Activated CD4-positive, alpha-beta memory T cell treated with anti-CD3 and anti-CD28 coated beads for 36 hours (primary cell): ENCODE data around the gene NEGR1. TPM values are rescaled to one million over a fixed set of nuclear protein-coding genes. Genes with fewer than 3 reads are reported as not detected.

ENCODE experiments used
- CTCF ChIA-PET: fragments of 350-600 bp; sonication (Branson Sonifier 250); formaldehyde crosslinking; loops from one replicate; lab custom pipeline; 2021; ENCODE audit warnings: antibody characterized with exemption, inconsistent platforms; lab: Charles Lee
- POLR2A ChIA-PET: fragments of 350-600 bp; sonication (Branson Sonifier 250); formaldehyde crosslinking; loops from one replicate; lab custom pipeline; 2021; ENCODE audit warnings: antibody characterized with exemption; lab: Charles Lee
- DNase-seq: peaks from one replicate; pipeline ENCODE4 v3.0.0-alpha.2; 2020
- H3K27ac Mint-ChIP-seq: one replicate; pipeline ENCODE4 v1.8.0; 2021; ENCODE audit warnings: mixed read lengths
- H3K27me3 Mint-ChIP-seq: one replicate; pipeline ENCODE4 v1.8.0; 2021; ENCODE audit warnings: mixed read lengths
- H3K36me3 Mint-ChIP-seq: one replicate; pipeline ENCODE4 v1.8.0; 2021; ENCODE audit warnings: mixed read lengths
- H3K4me1 Mint-ChIP-seq: one replicate; pipeline ENCODE4 v1.8.0; 2021; ENCODE audit warnings: low read depth, mixed read lengths
- H3K4me3 Mint-ChIP-seq: one replicate; pipeline ENCODE4 v1.8.0; 2021; ENCODE audit warnings: mild to moderate bottlenecking, mixed read lengths
- H3K9me3 Mint-ChIP-seq: one replicate; pipeline ENCODE4 v1.8.0; 2021; ENCODE audit warnings: mixed read lengths
- intact Hi-C: fragments of 100-400 bp; cut with micrococcal nuclease; formaldehyde crosslinking; loops from one replicate; pipeline ENCODE4 v1.15.1; 2023
- total RNA-seq, 2 experiments: library from RNA; stranded (reverse); gene quantifications; one replicate each; pipeline ENCODE4 v1.2.3, GENCODE V29; 2021

The NEGR1 gene
- total RNA-seq, 2 experiments from 2014 or later, result not detected

DNA sequence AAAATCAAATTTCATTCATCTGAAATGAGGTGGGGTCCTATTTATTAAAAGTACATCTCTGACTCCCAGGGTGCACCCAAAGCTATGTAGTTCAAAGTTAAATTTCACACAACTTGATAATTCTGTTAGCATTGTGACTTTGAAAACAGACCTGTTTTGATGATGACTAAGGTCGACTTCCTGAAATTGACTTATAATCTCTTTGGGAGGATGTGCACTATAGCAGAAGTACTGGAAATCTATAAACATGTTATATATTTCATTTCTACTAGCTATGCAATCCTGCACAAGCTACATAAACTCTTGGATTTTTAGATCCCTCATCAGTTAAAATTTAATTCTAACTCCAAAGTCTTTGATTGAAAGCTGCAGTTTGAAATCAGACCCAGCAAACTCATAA, 507.6 kb downstream of the NEGR1 start:
- no peak overlapping the region for H3K4me3 Mint-ChIP-seq
- H3K4me1 Mint-ChIP-seq, result no peaks in the 10 kb centered on the region
- POLR2A ChIA-PET, result no interaction called here
- intact Hi-C loops, result no loop called here
- H3K9me3 Mint-ChIP-seq, result peaks cover 7% of the 10 kb centered on the region
- DNase-seq, result no peak
- H3K27ac Mint-ChIP-seq, result no peak overlapping the region
- H3K36me3 Mint-ChIP-seq, result no peaks in the 10 kb centered on the region
- CTCF ChIA-PET, result no interaction called here
- no peaks in the 10 kb centered on the region for H3K27me3 Mint-ChIP-seq

DNA sequence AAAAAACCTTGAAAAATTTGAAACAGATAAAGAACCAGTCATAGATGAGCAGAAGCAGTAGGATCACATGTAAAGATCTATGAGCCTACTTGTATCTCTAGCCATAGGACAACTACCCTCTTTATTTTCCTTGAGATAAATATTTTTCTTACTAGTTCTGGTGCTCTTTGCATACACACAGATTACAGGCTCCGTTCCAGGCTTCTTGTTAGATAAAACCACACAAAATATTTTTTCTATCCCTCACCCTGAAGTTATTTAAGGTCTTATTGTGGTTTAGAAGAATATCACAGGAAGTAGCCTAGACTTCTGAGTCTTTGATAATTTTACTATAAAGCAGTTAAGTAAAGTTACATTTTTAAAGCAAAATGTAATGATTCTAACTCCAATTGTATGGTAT, 512.2 kb downstream of the NEGR1 start:
- intact Hi-C loops, result no loop called here
- Mint-ChIP-seq H3K27me3 (no peaks in the 10 kb centered on the region), H3K27ac (no peak overlapping the region), H3K4me1 (no peaks in the 10 kb centered on the region), H3K36me3 (no peaks in the 10 kb centered on the region), H3K9me3 (peaks cover 12% of the 10 kb centered on the region), H3K4me3 (no peak overlapping the region)
- POLR2A ChIA-PET, result no interaction called here
- CTCF ChIA-PET, result no interaction called here
- DNase-seq, result no peak

DNA sequence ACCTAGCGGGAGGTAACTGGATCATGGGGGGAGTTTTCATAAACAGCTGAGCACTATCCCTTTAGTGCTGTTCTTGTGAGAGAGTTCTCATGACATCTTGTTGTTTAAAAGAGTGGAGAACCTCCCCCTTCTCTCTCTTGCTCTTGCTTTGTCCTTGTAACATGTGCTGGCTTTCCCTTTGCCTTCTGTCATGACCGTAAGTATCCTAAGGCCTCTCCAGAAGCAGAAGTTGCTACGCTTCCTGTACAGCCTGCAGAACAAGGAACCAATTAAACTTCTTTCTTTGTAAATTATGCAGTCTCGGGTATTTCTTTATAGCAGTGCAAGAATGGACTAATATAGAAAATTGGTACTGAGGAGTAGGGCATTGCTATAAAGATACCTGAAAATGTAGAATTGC, 515.6 kb downstream of the NEGR1 start:
- Mint-ChIP-seq H3K36me3 (no peaks in the 10 kb centered on the region), H3K9me3 (peaks cover 8% of the 10 kb centered on the region), H3K27ac (no peak overlapping the region), H3K4me1 (no peaks in the 10 kb centered on the region), H3K27me3 (no peaks in the 10 kb centered on the region), H3K4me3 (no peak overlapping the region)
- no peak for DNase-seq
- CTCF ChIA-PET, result no interaction called here
- POLR2A ChIA-PET, result no interaction called here
- intact Hi-C loops, result no loop called here

DNA sequence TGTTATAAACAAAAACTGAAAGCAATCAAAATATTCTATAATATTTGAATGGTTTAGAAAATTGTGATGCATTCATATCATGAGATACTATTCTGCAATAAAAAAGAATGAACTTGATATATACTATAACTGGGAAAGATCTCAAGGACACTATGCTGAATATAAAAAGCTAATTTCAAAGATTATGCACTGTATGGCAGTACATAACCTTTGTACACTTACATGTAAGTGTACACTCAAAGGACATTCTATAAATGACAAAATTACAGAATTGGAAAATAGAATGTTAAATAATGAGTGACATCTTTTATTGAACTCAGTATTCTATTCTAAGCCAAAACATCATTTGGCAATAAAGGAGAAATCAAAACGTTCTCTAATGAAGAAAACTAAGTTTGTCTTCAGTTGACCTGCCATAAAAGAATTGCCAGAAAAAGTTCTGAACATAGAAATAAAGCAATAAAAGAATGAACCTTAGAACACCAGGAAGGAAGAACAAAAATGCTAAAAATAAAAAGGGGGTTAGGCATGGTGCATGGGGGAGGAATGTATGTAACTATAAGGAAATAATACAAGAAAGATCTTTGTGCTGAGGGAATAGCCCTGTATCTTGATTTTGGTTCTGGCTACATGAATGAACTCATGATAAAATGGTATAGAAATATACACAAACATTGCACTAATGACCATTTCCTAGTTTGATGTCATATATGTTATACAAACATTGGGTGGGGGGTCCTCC, 519.7 kb downstream of the NEGR1 start:
- H3K4me3 Mint-ChIP-seq, result no peak overlapping the region
- intact Hi-C loops, result no loop called here
- ChIA-PET POLR2A (no interaction called here), CTCF (no interaction called here)
- no peaks in the 10 kb centered on the region for H3K36me3 Mint-ChIP-seq
- H3K27me3 Mint-ChIP-seq, result no peaks in the 10 kb centered on the region
- no peak overlapping the region for H3K27ac Mint-ChIP-seq
- no peak for DNase-seq
- no peaks in the 10 kb centered on the region for H3K4me1 Mint-ChIP-seq
- H3K9me3 Mint-ChIP-seq, result peaks cover 8% of the 10 kb centered on the region

DNA sequence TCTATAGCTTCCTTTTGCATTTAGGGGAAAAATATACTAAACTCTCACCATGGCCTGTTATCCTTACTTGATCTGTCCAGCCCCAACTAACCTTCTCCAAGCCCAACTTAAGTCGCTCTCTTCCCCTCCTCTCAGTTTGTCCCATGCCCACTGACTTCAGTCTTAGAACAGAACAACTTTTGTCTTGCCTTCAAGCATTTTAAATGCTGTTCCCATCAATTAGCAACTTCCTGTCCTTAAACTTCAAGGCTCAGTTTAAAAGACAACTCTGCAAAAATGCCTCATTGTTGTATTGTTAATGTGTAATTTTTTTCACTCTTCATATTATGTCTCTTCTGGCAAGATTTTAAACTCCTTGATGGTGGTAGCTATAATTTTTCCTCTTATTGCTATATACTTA, 526.9 kb downstream of the NEGR1 start:
- intact Hi-C loops, result no loop called here
- no peak for DNase-seq
- H3K4me3 Mint-ChIP-seq, result no peak overlapping the region
- ChIA-PET CTCF (no interaction called here), POLR2A (no interaction called here)
- no peaks in the 10 kb centered on the region for H3K27me3 Mint-ChIP-seq
- no peak overlapping the region for H3K27ac Mint-ChIP-seq
- no peaks in the 10 kb centered on the region for H3K36me3 Mint-ChIP-seq
- H3K4me1 Mint-ChIP-seq, result no peaks in the 10 kb centered on the region
- peaks cover 8% of the 10 kb centered on the region for H3K9me3 Mint-ChIP-seq

DNA sequence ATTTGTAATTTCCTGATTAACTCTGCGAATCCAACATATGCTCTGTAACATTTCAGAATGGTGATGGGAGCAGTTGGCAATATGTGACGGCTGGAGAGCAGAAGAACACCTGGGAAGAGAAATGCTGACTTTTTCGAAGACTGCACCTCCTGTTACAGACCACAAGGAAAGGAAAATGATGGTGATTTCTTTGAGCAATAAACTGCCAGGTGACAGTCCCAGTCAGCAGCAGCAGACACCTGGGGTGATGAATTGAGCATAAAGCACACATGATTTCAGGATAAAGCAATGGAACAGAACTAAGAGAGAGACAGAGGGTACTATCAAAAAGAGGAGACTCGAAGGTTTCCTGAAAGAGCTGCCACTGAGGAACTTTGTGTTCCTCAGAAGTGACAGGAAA, 528.6 kb downstream of the NEGR1 start:
- no peak overlapping the region for H3K27ac Mint-ChIP-seq
- H3K4me3 Mint-ChIP-seq, result no peak overlapping the region
- intact Hi-C loops, result no loop called here
- CTCF ChIA-PET, result no interaction called here
- no peaks in the 10 kb centered on the region for H3K27me3 Mint-ChIP-seq
- POLR2A ChIA-PET, result no interaction called here
- no peak for DNase-seq
- no peaks in the 10 kb centered on the region for H3K4me1 Mint-ChIP-seq
- H3K36me3 Mint-ChIP-seq, result no peaks in the 10 kb centered on the region
- H3K9me3 Mint-ChIP-seq, result peaks cover 12% of the 10 kb centered on the region

DNA sequence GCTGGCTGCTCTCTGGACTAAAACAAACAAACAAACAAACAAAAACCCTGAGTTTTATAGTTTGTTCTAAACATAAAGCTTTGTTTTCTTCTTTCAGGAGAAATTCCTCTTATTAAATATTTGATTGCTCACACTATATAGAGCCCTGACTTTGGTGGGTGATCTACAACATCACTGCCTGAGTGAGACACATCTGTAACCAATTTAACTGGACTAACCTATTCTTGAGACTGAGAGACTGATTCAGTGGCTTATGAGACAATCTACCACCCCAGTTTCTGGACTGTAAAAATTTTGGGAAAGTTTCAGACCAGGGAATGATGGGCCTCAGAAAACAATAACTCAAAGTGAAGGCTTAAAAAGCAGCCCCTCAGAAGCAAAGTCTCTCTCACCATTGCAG, 537.0 kb downstream of the NEGR1 start:
- Mint-ChIP-seq H3K9me3 (peaks cover 13% of the 10 kb centered on the region), H3K4me1 (no peaks in the 10 kb centered on the region), H3K27ac (no peak overlapping the region), H3K4me3 (no peak overlapping the region), H3K27me3 (no peaks in the 10 kb centered on the region), H3K36me3 (no peaks in the 10 kb centered on the region)
- POLR2A ChIA-PET, result no interaction called here
- CTCF ChIA-PET, result no interaction called here
- no peak for DNase-seq
- intact Hi-C loops, result no loop called here

DNA sequence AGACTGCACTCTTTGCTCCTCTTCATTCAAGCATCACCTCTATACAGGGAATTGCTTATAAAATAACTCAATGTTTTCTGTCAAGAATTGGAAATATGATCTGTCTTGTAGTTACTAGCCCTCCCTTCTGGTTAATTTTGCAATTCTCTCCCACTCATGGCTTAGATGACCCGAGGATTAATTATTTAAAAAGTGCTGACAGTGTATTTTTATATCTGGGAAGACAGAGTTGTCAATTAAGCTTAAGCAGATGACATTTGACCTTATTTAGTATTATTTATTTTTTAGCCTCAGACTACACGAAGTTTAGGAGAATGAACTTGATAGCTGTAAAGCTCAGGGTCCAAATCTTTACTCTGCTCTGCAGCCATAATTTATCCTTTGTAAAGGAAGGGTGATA, 538.5 kb downstream of the NEGR1 start:
- ChIA-PET POLR2A (no interaction called here), CTCF (no interaction called here)
- H3K27me3 Mint-ChIP-seq, result no peaks in the 10 kb centered on the region
- no peak overlapping the region for H3K27ac Mint-ChIP-seq
- H3K4me3 Mint-ChIP-seq, result no peak overlapping the region
- intact Hi-C loops, result no loop called here
- H3K9me3 Mint-ChIP-seq, result peaks cover 13% of the 10 kb centered on the region
- no peaks in the 10 kb centered on the region for H3K4me1 Mint-ChIP-seq
- no peak for DNase-seq
- H3K36me3 Mint-ChIP-seq, result no peaks in the 10 kb centered on the region

DNA sequence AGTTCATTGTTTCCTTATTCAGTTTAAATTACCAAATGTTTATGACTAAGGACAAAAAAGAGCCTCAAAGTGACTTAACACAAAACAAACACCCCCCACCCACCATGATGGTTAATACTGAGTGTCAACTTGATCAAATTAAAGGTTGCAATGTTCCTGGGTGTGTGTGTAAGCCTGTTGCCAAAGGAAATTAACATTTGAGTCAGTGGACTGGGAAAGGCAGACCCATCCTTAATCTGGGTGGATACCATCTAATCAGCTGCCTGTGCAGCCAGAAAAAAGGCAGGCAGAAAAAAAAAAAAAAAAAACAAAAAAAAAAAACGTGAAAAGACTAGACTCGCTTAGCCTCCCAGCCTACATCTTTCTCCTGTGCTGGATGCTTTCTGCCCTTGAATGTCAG, 543.4 kb downstream of the NEGR1 start:
- Mint-ChIP-seq H3K9me3 (peaks cover 17% of the 10 kb centered on the region), H3K36me3 (no peaks in the 10 kb centered on the region), H3K27me3 (no peaks in the 10 kb centered on the region), H3K4me3 (no peak overlapping the region), H3K27ac (no peak overlapping the region), H3K4me1 (no peaks in the 10 kb centered on the region)
- intact Hi-C loops, result no loop called here
- no peak for DNase-seq
- ChIA-PET CTCF (no interaction called here), POLR2A (no interaction called here)

DNA sequence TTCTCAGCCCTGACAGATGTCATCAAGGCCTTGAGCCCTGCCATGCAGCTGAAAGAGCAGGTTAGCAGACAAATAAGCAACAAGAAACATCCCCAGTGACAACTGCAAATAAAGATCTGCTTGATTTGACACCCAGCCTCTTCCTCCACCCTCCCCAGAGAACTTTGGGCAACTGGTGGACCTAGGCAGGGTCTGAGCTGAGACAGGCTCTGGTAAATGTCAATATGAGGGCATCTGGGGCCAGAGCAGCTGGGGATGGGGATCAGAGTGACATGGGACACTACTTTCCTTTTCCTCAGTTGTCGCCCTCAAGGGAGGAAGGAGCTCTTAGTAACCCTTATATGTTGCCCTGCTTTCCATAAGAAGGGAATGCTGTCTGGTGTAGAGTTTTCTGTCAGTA, 544.1 kb downstream of the NEGR1 start:
- ChIA-PET CTCF (no interaction called here), POLR2A (no interaction called here)
- H3K9me3 Mint-ChIP-seq, result peaks cover 13% of the 10 kb centered on the region
- DNase-seq, result no peak
- H3K4me3 Mint-ChIP-seq, result no peak overlapping the region
- no peaks in the 10 kb centered on the region for H3K36me3 Mint-ChIP-seq
- no peaks in the 10 kb centered on the region for H3K27me3 Mint-ChIP-seq
- no peak overlapping the region for H3K27ac Mint-ChIP-seq
- intact Hi-C loops, result no loop called here
- H3K4me1 Mint-ChIP-seq, result no peaks in the 10 kb centered on the region

DNA sequence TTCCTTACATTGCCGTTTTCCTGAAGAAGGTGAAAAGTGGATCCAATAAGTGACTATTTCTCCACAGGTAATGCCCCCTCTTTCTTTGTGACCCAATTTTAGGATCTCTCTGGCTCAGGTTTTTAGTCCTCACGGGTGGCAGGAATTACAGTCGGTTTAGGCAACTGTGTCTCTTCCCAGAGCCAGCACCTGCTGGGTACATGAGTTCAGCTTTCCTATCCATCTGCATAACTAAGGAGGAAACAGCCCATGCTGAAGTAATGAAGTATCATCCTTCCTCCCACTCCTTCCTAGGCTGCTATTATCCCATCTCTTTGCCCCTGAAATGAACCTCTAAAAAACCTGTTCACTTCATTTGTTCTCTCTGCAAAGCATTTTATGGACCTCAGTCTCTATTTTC, 544.6 kb downstream of the NEGR1 start:
- peaks cover 11% of the 10 kb centered on the region for H3K9me3 Mint-ChIP-seq
- no peaks in the 10 kb centered on the region for H3K27me3 Mint-ChIP-seq
- no peak overlapping the region for H3K27ac Mint-ChIP-seq
- intact Hi-C loops, result no loop called here
- ChIA-PET CTCF (no interaction called here), POLR2A (no interaction called here)
- H3K4me1 Mint-ChIP-seq, result no peaks in the 10 kb centered on the region
- H3K36me3 Mint-ChIP-seq, result no peaks in the 10 kb centered on the region
- no peak overlapping the region for H3K4me3 Mint-ChIP-seq
- DNase-seq, result no peak

DNA sequence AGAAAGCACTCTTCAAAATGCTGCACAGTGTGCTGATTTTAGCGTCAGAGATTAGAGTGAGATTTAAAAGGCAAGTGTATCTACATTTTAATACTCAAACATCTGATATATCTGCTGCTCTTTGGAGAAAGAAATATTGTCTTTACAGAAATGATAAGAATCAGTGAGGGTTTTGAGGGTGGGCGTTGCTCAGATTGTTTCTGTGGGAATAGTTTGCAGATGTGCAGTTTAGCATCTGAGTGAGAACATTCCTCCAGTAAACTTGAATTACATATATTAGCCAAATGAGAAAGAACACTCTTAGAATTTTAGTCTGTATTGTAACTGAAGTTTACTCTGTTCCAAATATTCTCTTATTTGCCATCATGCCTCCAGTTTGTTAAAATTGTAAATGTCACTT, 549.2 kb downstream of the NEGR1 start:
- DNase-seq, result no peak
- no peak overlapping the region for H3K4me3 Mint-ChIP-seq
- intact Hi-C loops, result no loop called here
- no peaks in the 10 kb centered on the region for H3K36me3 Mint-ChIP-seq
- ChIA-PET POLR2A (no interaction called here), CTCF (no interaction called here)
- H3K27ac Mint-ChIP-seq, result no peak overlapping the region
- no peaks in the 10 kb centered on the region for H3K27me3 Mint-ChIP-seq
- H3K9me3 Mint-ChIP-seq, result peaks cover 4% of the 10 kb centered on the region
- H3K4me1 Mint-ChIP-seq, result no peaks in the 10 kb centered on the region

DNA sequence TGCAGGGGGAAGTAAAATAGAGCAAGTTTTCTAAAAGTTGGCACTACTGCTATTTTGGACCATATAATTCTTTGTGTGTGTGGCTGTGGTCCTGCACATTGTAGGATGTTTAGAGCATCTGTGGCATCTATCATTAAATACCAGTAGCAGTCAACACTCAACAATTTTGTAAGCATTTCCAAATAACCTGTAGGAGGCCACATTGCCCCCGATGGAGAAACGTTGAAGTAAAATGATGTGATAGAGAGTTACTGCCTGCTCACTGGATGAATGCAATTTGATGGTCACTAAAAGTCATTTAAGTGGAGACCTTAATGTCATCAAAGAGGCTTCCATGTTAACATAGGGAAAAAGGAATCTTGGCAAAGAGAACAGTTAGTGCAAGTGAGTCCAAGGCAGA, 560.8 kb downstream of the NEGR1 start:
- Mint-ChIP-seq H3K9me3 (peaks cover 8% of the 10 kb centered on the region), H3K4me1 (no peaks in the 10 kb centered on the region), H3K4me3 (no peak overlapping the region), H3K27ac (no peak overlapping the region), H3K27me3 (no peaks in the 10 kb centered on the region), H3K36me3 (no peaks in the 10 kb centered on the region)
- intact Hi-C loops, result no loop called here
- no peak for DNase-seq
- ChIA-PET POLR2A (no interaction called here), CTCF (no interaction called here)
